Endothelial cell of umbilical vein (primary cell): ENCODE data around the gene AGFG2. TPM values are rescaled to one million over a fixed set of nuclear protein-coding genes. Genes with fewer than 3 reads are reported as not detected.

ENCODE experiments used
- BruUV-seq: library from RNA; stranded (reverse); fragments of 400-500 nt; replicated peaks from 2 replicates; lab custom pipeline; 2021; lab: Mats Ljungman, UMichigan
- CTCF ChIA-PET: fragments of 300-600, 350-600 bp; sonication (Branson Sonifier 250); formaldehyde crosslinking; loops from one replicate; lab custom pipeline; 2021; ENCODE audit warnings: antibody characterized with exemption, inconsistent platforms; lab: Charles Lee
- POLR2A ChIA-PET: fragments of 300-600, 350-600 bp; sonication (Branson Sonifier 250); formaldehyde crosslinking; loops from one replicate; lab custom pipeline; 2021; ENCODE audit warnings: antibody characterized with exemption, inconsistent platforms; lab: Charles Lee
- DNase-seq: peaks from one replicate; pipeline ENCODE4 v3.0.0-alpha.2; 2011; ENCODE audit warnings: low read depth, low spot score
- FAIRE-seq: peaks from 2 replicates; lab custom pipeline; 2011; peaks lifted over from hg19 to GRCh38; lab: Jason Lieb, UNC
- H2AFZ ChIP-seq: 2 replicates; pipeline ENCODE4 v1.6.0; 2012; ENCODE audit warnings: low read depth, low read length, control low read depth, inconsistent platforms
- H3K27ac ChIP-seq: 2 replicates; pipeline ENCODE4 v1.5.1; 2011; ENCODE audit warnings: low read depth, mild to moderate bottlenecking, control low read depth, low read length, moderate library complexity; ENCODE audit not compliant: insufficient read depth
- H3K27me3 ChIP-seq, 2 experiments: 2 replicates each; pipeline versions ENCODE4 v1.6.0 to v1.6.1; 2011; ENCODE audit warnings: low read length in 2 of 2, mixed read lengths in 1 of 2; ENCODE audit not compliant: control insufficient read depth in 2 of 2, insufficient read depth in 2 of 2
- H3K36me3 ChIP-seq, 2 experiments: 2 replicates in 1 of 2; 3 replicates in 1 of 2; pipeline ENCODE4 v1.5.1; 2011; ENCODE audit warnings: low read length in 2 of 2, mild to moderate bottlenecking in 1 of 2, moderate library complexity in 1 of 2; ENCODE audit not compliant: control insufficient read depth in 2 of 2, insufficient read depth in 2 of 2; ENCODE audit errors: extremely low read depth in 1 of 2
- H3K4me1 ChIP-seq: 3 replicates; pipeline ENCODE4 v1.5.1; 2011; ENCODE audit warnings: mild to moderate bottlenecking, low read length; ENCODE audit not compliant: control insufficient read depth, insufficient read depth; ENCODE audit errors: extremely low read depth
- H3K4me2 ChIP-seq: 2 replicates; pipeline ENCODE4 v1.6.1; 2011; ENCODE audit warnings: low read length, control low read depth, mixed read lengths; ENCODE audit not compliant: insufficient read depth
- H3K4me3 ChIP-seq, 3 experiments: fragments of 200-600 bp in 1 of 3; sonication (generic), shearing (Covaris generic) in 1 of 3; replicated peaks in 1 of 3; 2 replicates each; pipeline ENCODE4 v1.5.1; 2011 to 2016; ENCODE audit warnings: control low read depth in 3 of 3, low read length in 3 of 3, mild to moderate bottlenecking in 2 of 3, inconsistent platforms in 1 of 3, low read depth in 1 of 3, moderate library complexity in 1 of 3; ENCODE audit not compliant: insufficient read depth in 1 of 3
- H3K79me2 ChIP-seq: 2 replicates; pipeline ENCODE4 v1.6.0; 2012; ENCODE audit warnings: low read length, inconsistent platforms; ENCODE audit not compliant: control insufficient read depth, insufficient read depth
- H3K9ac ChIP-seq: replicated peaks from 2 replicates; pipeline ENCODE3; 2011; ENCODE audit warnings: low read length, control low read depth; ENCODE audit not compliant: insufficient read depth; ENCODE audit errors: extremely low read depth
- H3K9me1 ChIP-seq: replicated peaks from 3 replicates; pipeline ENCODE4 v1.6.0; 2011; ENCODE audit warnings: mild to moderate bottlenecking, low read length; ENCODE audit not compliant: control insufficient read depth, insufficient read depth; ENCODE audit errors: extremely low read depth
- H3K9me3 ChIP-seq: replicated peaks from 2 replicates; pipeline ENCODE4 v1.5.1; 2012; ENCODE audit warnings: low read length, inconsistent platforms; ENCODE audit not compliant: control insufficient read depth, insufficient read depth
- H4K20me1 ChIP-seq: replicated peaks from 2 replicates; pipeline ENCODE3; 2011; ENCODE audit warnings: mild to moderate bottlenecking, low read length; ENCODE audit not compliant: control insufficient read depth, insufficient read depth; ENCODE audit errors: extremely low read depth
- CTCF ChIP-seq, 2 donors: IDR thresholded peaks; 1 replicate in 1 of 2; 2 replicates in 1 of 2; pipeline ENCODE4 v1.5.1; 2011; ENCODE audit warnings: low read length in 2 of 2, mild to moderate bottlenecking in 2 of 2, moderate library complexity in 2 of 2, control low read depth in 1 of 2, inconsistent platforms in 1 of 2, low read depth in 1 of 2; ENCODE audit not compliant: insufficient read depth in 1 of 2; ENCODE audit errors: extremely low read depth in 1 of 2
- EZH2 ChIP-seq: IDR thresholded peaks from 2 replicates; pipeline ENCODE4 v1.6.1; 2012; ENCODE audit warnings: borderline replicate concordance, low read depth, mild to moderate bottlenecking, moderate library complexity, low read length, inconsistent platforms; ENCODE audit not compliant: severe bottlenecking
- FOS ChIP-seq: IDR thresholded peaks from 2 replicates; pipeline ENCODE4 v1.6.1; 2011; ENCODE audit warnings: mild to moderate bottlenecking, low read length, moderate library complexity, borderline replicate concordance; ENCODE audit not compliant: insufficient read depth
- GATA2 ChIP-seq: IDR thresholded peaks from 2 replicates; pipeline ENCODE4 v1.7.0; 2011; ENCODE audit warnings: low read depth, mild to moderate bottlenecking, moderate library complexity, mixed read lengths, low read length; ENCODE audit not compliant: insufficient read length, insufficient read depth
- JUN ChIP-seq: IDR thresholded peaks from 2 replicates; pipeline ENCODE4 v1.6.1; 2011; ENCODE audit warnings: borderline replicate concordance, low read depth; ENCODE audit not compliant: insufficient read length, insufficient read depth
- MYC ChIP-seq: IDR thresholded peaks from one replicate; pipeline ENCODE4 v1.6.1; 2011; ENCODE audit warnings: mild to moderate bottlenecking, low read depth, low read length
- POLR2A ChIP-seq: IDR thresholded peaks from 2 replicates; pipeline ENCODE4 v1.6.1; 2012; ENCODE audit warnings: low read depth, mild to moderate bottlenecking, control low read depth, low read length
- POLR2AphosphoS5 ChIP-seq: IDR thresholded peaks from 2 replicates; pipeline ENCODE4 v1.6.1; 2012; ENCODE audit warnings: low read depth, mild to moderate bottlenecking, control low read depth, low read length, moderate library complexity; ENCODE audit not compliant: insufficient read depth
- dilution Hi-C: fragments of 300-500 bp; cut with MboI; formaldehyde crosslinking; loops from one replicate; pipeline ENCODE4 v1.15.0; 2019; ENCODE audit warnings: low sequenced_read_pairs; ENCODE audit not compliant: extremely low pct_ligation_motif_present
- intact Hi-C: fragments of 100-400 bp; cut with micrococcal nuclease; formaldehyde crosslinking; loops from one replicate; pipeline ENCODE4 v1.10.0; 2022
- polyA plus RNA-seq, 4 experiments: library from polyadenylated mRNA; depleted of rRNA in 3 of 4; stranded (reverse) in 3 of 4; unstranded in 1 of 4; fragments of >200 nt; gene quantifications; 2 replicates each; pipeline versions ENCODE4 v1.2.1 to v1.2.3, GENCODE V29; 2011 to 2012; ENCODE audit warnings: missing spikeins in 1 of 4
- total RNA-seq: library from RNA; stranded (reverse); gene quantifications from 2 replicates; pipeline ENCODE4 v1.2.3, GENCODE V29; 2021
- TF ChIP-seq, protein P1 (sequence below): IDR thresholded peaks from 2 replicates; pipeline ENCODE4 v1.6.1; 2011; ENCODE audit not compliant: insufficient read depth, insufficient read length

The AGFG2 gene
- total and polyA plus RNA-seq, 2 donors (not counting 3 experiments of a cell fraction or from before 2014, with no cell fraction given): 33.6 to 44.6 TPM

- Histone ChIP-seq H3K9ac (no peak overlapping the region), H3K9me3 (no peaks in the 10 kb centered on the region), H3K27me3 (no peaks in the 10 kb centered on the region), H3K27ac (no peak overlapping the region), H3K9me1 (no peaks in the 10 kb centered on the region), H3K4me2 (no peak overlapping the region), H4K20me1 (no peaks in the 10 kb centered on the region), H3K79me2 (no peaks in the 10 kb centered on the region), H2AFZ (no peak overlapping the region), H3K4me3 (no peak overlapping the region), H3K36me3 (no peaks in the 10 kb centered on the region), H3K4me1 (peaks cover 12% of the 10 kb centered on the region)
- intact Hi-C loops (no loop called here), dilution Hi-C loops (no loop called here)
- DNase-seq (no peak), FAIRE-seq (no peak)
- ChIA-PET POLR2A (no interaction called here), CTCF (no interaction called here)
- TF ChIP-seq EZH2 (no peak), MYC (no peak), FOS (no peak), CTCF (IDR thresholded peaks at IDR 0.05; ENCODE audit: extremely low read depth in 1 of 2, insufficient read depth in 1 of 2, low read depth in 1 of 2, low read length in 2 of 2) (no peak), JUN (no peak), GATA2 (no peak), POLR2A (no peak), POLR2AphosphoS5 (no peak)
- TF ChIP-seq, protein P1, sequence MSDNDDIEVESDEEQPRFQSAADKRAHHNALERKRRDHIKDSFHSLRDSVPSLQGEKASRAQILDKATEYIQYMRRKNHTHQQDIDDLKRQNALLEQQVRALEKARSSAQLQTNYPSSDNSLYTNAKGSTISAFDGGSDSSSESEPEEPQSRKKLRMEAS: no peak
- no TSS peak for BruUV-seq
Observed at GRCh38 chr7:100513212-100513810, 25.7 kb upstream of the AGFG2 start.
